Thoracic aorta (tissue), 2 donors: ENCODE measurements around the gene LOX. TPM values are rescaled to one million over a fixed set of nuclear protein-coding genes. Genes with fewer than 3 reads are reported as not detected.

Source experiments
- ATAC-seq: fragments of 150-250 bp; one replicate; pipeline ENCODE4 v1.8.0; 2017; ENCODE audit warnings: low read depth; ENCODE audit not compliant: insufficient number of reproducible peaks, low FRiP score
- DNase-seq: peaks from one replicate; pipeline ENCODE4 v3.0.0-alpha.2; 2020; ENCODE audit warnings: low spot score
- H3K27ac ChIP-seq, 2 donors: fragments of 200-600 bp; sonication (generic); 1 replicate in 1 of 2; 2 replicates in 1 of 2; pipeline ENCODE4 v1.5.1; 2016; ENCODE audit warnings: mild to moderate bottlenecking in 2 of 2, moderate library complexity in 2 of 2
- H3K27me3 ChIP-seq: fragments of 200-600 bp; sonication (generic); replicated peaks from 2 replicates; pipeline ENCODE4 v1.6.0; 2016; ENCODE audit warnings: mild to moderate bottlenecking; ENCODE audit not compliant: insufficient read depth
- H3K36me3 ChIP-seq: fragments of 200-600 bp; sonication (generic); one replicate; pipeline ENCODE4 v1.5.1; 2016
- H3K4me1 ChIP-seq, 2 donors: fragments of 200-600 bp; sonication (generic); 1 replicate in 1 of 2; 2 replicates in 1 of 2; pipeline versions ENCODE4 v1.5.1 to v1.6.0; 2016; ENCODE audit warnings: low read depth in 2 of 2, mild to moderate bottlenecking in 1 of 2; ENCODE audit not compliant: control insufficient read depth in 1 of 2
- H3K4me3 ChIP-seq: fragments of 200-600 bp; sonication (generic); 2 replicates; pipeline ENCODE4 v1.5.1; 2016; ENCODE audit warnings: mild to moderate bottlenecking
- H3K9me3 ChIP-seq: fragments of 200-600 bp; sonication (generic); 2 replicates; pipeline ENCODE4 v1.5.1; 2016
- CTCF ChIP-seq: fragments of 200-600 bp; sonication (generic); IDR thresholded peaks from one replicate; pipeline ENCODE4 v1.5.1; 2019; ENCODE audit warnings: antibody characterized with exemption
- total RNA-seq, 2 donors: library from RNA; depleted of rRNA; stranded (reverse); fragments of >200 nt; gene quantifications; one replicate each; pipeline versions ENCODE4 v1.1.0 to v1.2.3, GENCODE V29; 2016

Gene LOX
- total RNA-seq, 2 donors from 2014 or later, result 32.9 to 65.2 TPM

DNA sequence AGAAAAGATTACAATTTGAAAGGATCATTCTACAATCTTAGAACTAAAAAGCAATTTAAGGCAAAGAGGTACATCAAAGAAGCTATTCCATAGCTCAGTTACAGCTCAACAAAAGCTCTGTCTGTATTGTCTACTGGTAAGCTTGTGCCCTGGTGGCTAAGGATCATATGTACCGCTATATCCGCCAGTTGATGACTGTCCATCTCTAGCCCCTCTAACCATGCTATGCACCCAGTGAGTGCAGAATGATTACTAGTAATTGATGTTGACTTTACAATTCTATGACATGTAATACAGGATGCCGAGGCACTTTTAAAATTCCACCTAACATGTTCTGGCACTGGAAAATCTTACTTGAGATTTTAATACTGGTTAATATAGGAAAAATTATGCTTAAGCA lies 13.1 kb downstream of the LOX start:
- no peak for TF ChIP-seq CTCF
- no peak for ATAC-seq
- no peaks in the 10 kb centered on the region for H3K27me3 ChIP-seq

GRCh38 chr5:122063836-122064235 lies 14.2 kb downstream of the LOX start:
- no peaks in the 10 kb centered on the region for H3K9me3 ChIP-seq
- H3K4me3 ChIP-seq, result no peak overlapping the region
- no peak for DNase-seq
- no peak for ATAC-seq
- no peak overlapping the region for H3K27ac ChIP-seq
- peaks cover 0 to 26% of the 10 kb centered on the region in 2 donors for H3K4me1 ChIP-seq
- H3K27me3 ChIP-seq, result no peaks in the 10 kb centered on the region
- TF ChIP-seq CTCF, result no peak
- no peaks in the 10 kb centered on the region for H3K36me3 ChIP-seq

More for the DNA sequence above, 13.1 kb downstream of the LOX start:
- Histone ChIP-seq H3K4me3 (no peak overlapping the region), H3K9me3 (no peaks in the 10 kb centered on the region), H3K27ac (no peak overlapping the region), H3K4me1 (peaks cover 0 to 26% of the 10 kb centered on the region in 2 donors), H3K36me3 (no peaks in the 10 kb centered on the region)
- DNase-seq, result no peak

DNA sequence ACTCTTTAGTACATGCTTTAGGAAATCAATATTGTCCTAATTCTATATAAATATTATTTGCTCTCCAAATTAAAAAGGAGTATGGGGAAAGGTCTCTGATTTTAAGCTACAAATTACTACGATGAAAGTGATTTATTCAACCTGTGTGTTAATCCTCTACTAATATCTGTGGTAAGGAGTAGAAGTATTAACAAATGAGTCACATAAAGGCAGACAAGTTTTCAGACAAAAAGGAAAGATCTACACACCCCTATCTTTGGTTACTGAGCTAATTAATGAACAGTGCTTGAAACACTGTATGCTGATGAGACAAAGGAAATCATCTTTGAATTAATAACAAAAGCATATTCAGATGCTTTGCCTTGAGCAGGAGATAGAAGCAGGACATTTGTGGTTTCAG lies 15.9 kb downstream of the LOX start:
- no peak for DNase-seq
- Histone ChIP-seq H3K27ac (no peak overlapping the region), H3K9me3 (no peaks in the 10 kb centered on the region), H3K4me3 (no peak overlapping the region), H3K27me3 (no peaks in the 10 kb centered on the region), H3K36me3 (no peaks in the 10 kb centered on the region), H3K4me1 (peaks cover 0 to 12% of the 10 kb centered on the region in 2 donors)
- no peak for ATAC-seq
- no peak for TF ChIP-seq CTCF

GRCh38 chr5:122056913-122057312 lies 21.1 kb downstream of the LOX start:
- H3K4me3 ChIP-seq, result no peak overlapping the region
- no peak overlapping the region for H3K27ac ChIP-seq
- no peaks in the 10 kb centered on the region for H3K4me1 ChIP-seq
- no peaks in the 10 kb centered on the region for H3K9me3 ChIP-seq
- H3K36me3 ChIP-seq, result no peaks in the 10 kb centered on the region
- no peaks in the 10 kb centered on the region for H3K27me3 ChIP-seq
- ATAC-seq (no peak), DNase-seq (no peak)
- TF ChIP-seq CTCF, result no peak

GRCh38 chr5:122054266-122054665 lies 23.8 kb downstream of the LOX start:
- Histone ChIP-seq H3K4me1 (no peaks in the 10 kb centered on the region), H3K27me3 (no peaks in the 10 kb centered on the region), H3K27ac (no peak overlapping the region), H3K9me3 (no peaks in the 10 kb centered on the region), H3K36me3 (no peaks in the 10 kb centered on the region), H3K4me3 (no peak overlapping the region)
- TF ChIP-seq CTCF, result no peak
- DNase-seq (no peak), ATAC-seq (no peak)
